ENCODE data around the gene PABPC1L. TPM values are rescaled to one million over a fixed set of nuclear protein-coding genes. Genes with fewer than 3 reads are reported as not detected.

The PABPC1L gene
- total and polyA plus RNA-seq, 2 of the 13 experiments (the other 11 are each of a cell fraction or from before 2014, with no cell fraction given) = 30.8 to 252 TPM

GRCh38 chr20:44911264-44911921, 1.5 kb downstream of the PABPC1L start (continued):
- TF ChIP-seq KIAA2018 (CRISPR knock-in tag; IDR thresholded peaks at IDR 0.05; ENCODE audit: borderline replicate concordance) (no peak), SP2 (CRISPR knock-in tag; IDR thresholded peaks at IDR 0.05) (no peak), CEBPZ (IDR thresholded peaks at IDR 0.05; ENCODE audit: low read length) (no peak), ZFY (CRISPR knock-in tag; IDR thresholded peaks at IDR 0.05) (peak; percentile 58; the same call in 1 of the 2 replicates), NONO (IDR thresholded peaks at IDR 0.05) (no peak), NONO (CRISPR knock-in tag; conservative IDR thresholded peaks at IDR 0.05) (no peak; the same call in 1 of the 2 replicates), KDM4B (CRISPR knock-in tag; IDR thresholded peaks at IDR 0.05) (peak; percentile 68; the same call in 1 of the 2 replicates), NFRKB (IDR thresholded peaks at IDR 0.05) (peak; percentile 77), CBX5 (CRISPR knock-in tag; IDR thresholded peaks at IDR 0.05; ENCODE audit: borderline replicate concordance) (peak; percentile 81; the same call in 1 of the 2 replicates), SMARCC2 (IDR thresholded peaks at IDR 0.05) (no peak), HDAC2 (CRISPR knock-in tag; IDR thresholded peaks at IDR 0.05) (peak; percentile 89), PHF8 (CRISPR knock-in tag; IDR thresholded peaks at IDR 0.05) (peak; percentile 54), ZNF24 (IDR thresholded peaks at IDR 0.05) (no peak), ATF7 (IDR thresholded peaks at IDR 0.05) (no peak), ATF7 (CRISPR knock-in tag; IDR thresholded peaks at IDR 0.05) (no peak; the same call in 1 of the 2 replicates), ZSCAN21 (CRISPR knock-in tag; IDR thresholded peaks at IDR 0.05; ENCODE audit: borderline replicate concordance) (0 out of 2 replicates have a peak, but pooled peaks have one; percentile 16), TFDP1 (CRISPR knock-in tag; IDR thresholded peaks at IDR 0.05; ENCODE audit: borderline replicate concordance) (no peak), MATR3 (CRISPR knock-in tag; IDR thresholded peaks at IDR 0.05) (no peak)

Data from HepG2 (cell line).